HG02970 (cell line): ENCODE data around the gene GFER.

Experiments
- ATAC-seq: cut with Tn5 transposase; IDR thresholded peaks from one replicate; pipeline ENCODE4 v1.9.1; 2021; ENCODE audit warnings: mild to moderate bottlenecking, moderate library complexity, moderate number of reproducible peaks; ENCODE audit not compliant: unreplicated experiment, low FRiP score

The GFER gene

DNA sequence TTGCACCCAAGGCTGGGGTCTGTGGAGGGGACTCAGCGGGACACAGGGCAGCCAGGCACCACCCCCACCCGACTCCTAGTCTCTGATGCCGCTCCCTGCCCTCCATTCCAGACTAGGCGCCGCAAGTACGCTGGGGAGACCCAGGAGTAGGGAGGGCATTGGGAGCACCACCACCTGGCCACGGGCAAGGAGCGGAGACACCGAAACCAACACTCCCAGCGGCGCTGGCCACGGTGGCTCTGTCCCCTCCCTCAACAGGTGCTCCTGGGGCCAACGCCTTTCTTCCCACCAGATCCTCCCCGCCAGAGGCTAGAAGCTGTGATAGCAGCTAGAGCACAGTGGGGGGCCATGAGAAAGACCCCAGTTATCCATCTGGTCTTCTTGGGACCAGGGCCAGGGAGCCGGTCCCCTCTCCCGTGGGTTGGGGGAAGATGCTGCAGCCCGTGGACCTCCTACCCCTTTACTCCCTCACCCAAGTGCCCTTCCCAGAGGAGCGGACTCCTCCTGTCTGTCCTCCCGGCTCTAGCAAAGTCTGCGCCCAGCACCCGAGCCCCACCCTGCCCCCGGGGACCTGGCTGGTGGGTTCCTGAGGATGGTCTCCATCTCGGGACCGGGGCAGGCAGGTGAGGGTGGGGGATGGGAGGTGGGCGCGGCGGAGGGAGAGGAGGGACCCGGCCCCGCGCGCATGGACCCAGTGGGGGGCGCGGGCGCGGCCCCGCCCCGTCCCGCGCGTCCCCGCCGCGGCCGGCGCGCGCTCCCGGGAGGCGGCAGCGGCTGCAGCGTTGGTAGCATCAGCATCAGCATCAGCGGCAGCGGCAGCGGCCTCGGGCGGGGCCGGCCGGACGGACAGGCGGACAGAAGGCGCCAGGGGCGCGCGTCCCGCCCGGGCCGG is 5.5 kb downstream of the GFER start, which contains the start of gene SYNGR3:
SYNGR3 (plus strand) TSS at position 762 of the 892 bp plus-strand sequence. CDS start 133 bp downstream, outside the sequence.
- no peak for ATAC-seq

GRCh38 chr16:1990101-1990350 is 6.0 kb downstream of the GFER start:
- ATAC-seq, result no peak

- ATAC-seq, result no peak
These were observed 6.5 kb downstream of the GFER start for GRCh38 chr16:1990351-1991134.

- ATAC-seq, result peak; percentile 24
These were observed 7.2 kb downstream of the GFER start for GRCh38 chr16:1991135-1991551.

- no peak for ATAC-seq
These were observed 7.6 kb downstream of the GFER start for GRCh38 chr16:1991588-1991947.

DNA sequence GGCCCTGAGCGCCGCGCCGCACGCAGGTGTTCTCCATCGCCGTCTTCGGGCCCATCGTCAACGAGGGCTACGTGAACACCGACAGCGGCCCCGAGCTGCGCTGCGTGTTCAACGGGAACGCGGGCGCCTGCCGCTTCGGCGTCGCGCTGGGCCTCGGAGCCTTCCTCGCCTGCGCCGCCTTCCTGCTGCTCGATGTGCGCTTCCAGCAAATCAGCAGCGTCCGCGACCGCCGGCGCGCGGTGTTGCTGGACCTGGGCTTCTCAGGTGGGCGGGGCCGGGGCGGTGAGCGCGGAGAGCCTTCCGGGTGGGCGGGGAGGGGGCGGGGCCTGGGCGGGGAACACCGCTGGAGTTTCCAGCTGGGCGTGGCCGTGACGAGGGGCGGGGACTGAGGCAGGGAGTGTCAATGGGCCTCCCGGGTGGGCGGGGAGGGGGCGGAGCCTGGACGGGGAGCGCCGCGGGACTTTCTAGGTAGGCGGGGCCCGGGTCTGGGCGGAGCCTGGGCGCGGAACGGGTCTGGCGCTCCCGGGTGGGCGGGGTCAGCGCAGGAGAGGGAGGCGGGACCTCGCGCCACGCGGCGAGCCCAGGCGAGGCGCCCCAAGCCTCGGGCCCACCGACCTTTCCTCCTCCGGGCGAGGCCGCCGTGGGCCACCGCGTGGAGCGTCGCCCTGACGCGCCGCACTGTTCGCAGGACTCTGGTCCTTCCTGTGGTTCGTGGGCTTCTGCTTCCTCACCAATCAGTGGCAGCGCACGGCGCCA is 8.1 kb downstream of the GFER start:
- peak; percentile 59 for ATAC-seq

DNA sequence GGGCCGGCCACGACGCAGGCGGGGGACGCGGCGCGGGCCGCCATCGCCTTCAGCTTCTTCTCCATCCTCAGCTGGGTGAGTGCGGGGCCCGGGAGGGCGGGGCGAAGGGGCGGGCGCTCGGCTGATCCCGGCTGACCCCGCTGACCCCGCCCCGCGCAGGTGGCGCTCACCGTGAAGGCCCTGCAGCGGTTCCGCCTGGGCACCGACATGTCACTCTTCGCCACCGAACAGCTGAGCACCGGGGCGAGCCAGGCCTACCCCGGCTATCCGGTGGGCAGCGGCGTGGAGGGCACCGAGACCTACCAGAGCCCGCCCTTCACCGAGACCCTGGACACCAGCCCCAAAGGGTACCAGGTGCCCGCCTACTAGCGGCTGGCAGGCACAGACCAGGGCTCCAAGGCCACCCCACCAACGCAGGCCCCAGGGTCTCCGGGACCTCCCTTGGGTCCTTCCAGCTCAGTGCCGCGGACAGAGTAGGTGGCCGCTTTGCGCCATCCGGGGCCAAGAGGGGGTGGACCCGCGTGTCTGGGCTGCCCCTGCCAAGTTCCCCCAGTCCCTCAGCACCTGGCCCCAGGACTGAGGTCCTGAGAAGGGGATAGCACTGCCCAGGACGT is 8.8 kb downstream of the GFER start:
- no peak for ATAC-seq

DNA sequence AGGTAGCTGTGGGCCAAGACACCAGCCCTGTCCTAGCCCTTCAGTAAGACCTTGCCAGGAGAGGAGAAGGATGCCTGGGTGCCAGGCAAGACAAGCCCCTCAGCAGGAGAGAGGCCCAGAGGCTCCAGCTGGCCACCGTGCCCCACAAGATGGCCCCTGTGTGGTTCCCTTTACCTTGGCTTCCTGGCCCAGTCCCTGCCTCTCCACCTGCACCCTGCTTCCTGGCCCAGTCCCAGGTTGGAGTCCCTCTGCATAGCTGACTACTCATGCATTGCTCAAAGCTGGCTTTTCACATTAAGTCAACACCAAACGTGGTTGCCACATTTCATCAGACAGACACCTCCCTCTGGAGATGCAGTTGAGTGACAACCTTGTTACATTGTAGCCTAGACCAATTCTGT is 9.7 kb downstream of the GFER start:
- ATAC-seq, result no peak

GRCh38 chr16:1997494-1998359 is 13.7 kb downstream of the GFER start:
- no peak for ATAC-seq

DNA sequence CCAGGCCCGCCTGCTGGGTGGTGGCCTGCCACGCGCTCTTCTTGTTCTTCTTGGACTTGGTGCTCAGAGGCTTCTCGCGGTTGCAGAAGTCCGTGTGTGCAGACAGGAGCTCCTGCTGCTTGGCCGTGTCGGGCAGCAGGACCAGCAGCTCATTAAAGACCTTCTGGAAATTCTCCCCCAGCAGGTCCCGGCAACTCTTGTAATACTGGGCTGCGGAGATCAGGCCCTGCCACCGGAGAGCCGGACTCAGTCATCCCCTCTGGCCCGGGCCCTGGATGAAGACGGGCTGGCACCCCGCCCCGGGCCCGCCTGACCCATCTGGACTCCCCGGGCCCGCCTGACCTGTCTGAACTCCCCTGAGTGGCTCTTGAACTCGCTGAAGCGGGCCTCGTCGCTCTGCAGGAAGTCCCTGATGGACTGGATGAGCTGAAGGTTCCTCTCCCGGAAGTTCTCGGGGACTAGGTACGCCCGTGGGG is 14.4 kb downstream of the GFER start:
- no peak for ATAC-seq

DNA sequence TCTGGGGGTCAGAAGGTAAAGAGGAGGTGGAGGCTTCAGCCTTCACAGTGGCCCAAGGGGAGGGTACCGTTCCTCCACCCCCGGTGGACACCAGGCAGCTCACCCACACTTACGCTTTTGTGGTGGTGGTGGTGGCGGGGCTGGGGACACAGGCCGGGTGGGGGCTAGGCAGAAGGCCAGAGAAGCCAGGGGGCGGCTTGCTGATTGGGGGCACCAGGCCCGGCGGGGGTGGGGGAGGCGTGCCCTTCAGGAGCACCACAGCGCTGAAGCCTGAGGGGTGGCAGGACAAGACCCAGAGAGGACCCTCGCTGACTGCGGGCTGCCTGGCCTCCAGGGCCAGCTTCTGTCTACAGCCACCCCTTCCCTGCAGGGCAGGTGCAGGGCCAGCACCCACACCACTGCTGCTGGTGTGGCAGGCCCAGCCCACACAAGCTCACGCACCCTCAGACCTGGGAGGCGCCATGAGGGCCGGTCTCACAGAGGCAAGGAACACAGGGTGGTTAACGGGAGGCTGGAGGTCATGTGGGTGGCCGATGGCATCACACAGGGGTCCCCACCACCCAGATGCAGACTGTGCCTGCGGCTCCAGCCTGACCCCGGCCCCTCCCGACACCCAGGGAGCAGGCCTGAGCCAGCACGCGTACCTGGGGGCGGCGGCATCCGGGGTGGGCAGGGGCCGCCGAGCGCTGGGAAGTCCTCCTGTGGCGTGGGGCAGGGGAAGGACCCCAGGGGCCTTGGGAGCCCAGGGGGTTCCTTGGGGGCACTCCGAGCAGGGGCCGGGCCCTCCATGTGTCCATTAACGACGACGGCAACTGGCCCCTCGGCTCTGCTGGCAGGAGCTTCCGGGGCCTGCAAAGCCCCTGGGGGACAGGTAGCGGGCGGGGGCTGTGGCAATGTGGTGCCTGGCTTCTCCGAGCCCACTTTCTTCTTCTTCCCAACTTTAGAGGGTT is 15.1 kb downstream of the GFER start:
- no peak for ATAC-seq

- ATAC-seq, result no peak
These were observed 16.0 kb downstream of the GFER start for GRCh38 chr16:1999866-2000514.

GRCh38 chr16:2001035-2001434 is 17.0 kb downstream of the GFER start:
- no peak for ATAC-seq

GRCh38 chr16:2001456-2002355 is 17.7 kb downstream of the GFER start:
- no peak for ATAC-seq

DNA sequence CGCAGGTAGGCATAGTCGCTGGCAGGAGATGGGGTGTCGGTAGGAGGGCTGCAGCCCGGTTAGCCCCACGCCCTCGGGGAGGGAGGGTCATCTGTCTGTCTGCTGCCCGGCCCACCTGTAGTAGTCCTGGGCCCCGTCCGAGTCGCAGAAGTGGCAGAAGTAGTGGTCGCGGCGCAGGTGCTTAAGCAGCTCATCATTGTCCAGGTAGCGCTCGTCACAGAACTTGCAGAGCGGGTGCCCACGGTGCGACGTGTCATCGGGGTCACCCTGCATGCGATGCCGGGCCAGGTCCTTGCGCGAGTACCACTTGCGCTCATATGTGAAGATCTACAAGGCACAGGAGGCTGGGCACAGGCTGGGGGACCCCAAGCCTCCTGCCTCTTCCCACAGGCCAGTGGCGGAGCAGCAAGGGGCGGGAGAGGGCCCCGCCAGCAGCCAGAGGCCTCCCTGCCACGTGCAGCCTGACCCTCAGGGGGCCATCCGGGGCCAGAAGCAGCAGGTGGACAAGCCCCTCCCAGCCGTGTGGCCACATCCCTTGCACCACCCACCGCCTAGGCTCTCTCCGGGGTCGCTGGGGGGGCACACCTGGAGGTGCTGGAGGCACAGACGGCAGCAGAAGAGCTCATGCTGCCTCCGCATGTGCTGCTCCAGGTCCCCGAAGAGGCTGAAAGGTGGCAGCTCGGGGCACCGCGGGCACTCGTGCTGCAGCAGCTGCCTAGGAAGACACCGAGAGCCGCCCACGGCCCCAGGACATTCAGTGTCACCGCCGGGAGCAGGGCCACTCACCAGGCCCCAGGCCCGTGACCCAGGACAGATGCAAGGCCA is 18.6 kb downstream of the GFER start:
- no peak for ATAC-seq

- no peak for ATAC-seq
These were observed 19.3 kb downstream of the GFER start for GRCh38 chr16:2003231-2003826.
